Measurements from ENCODE around the gene SH2D2A.

Gene SH2D2A

DNA sequence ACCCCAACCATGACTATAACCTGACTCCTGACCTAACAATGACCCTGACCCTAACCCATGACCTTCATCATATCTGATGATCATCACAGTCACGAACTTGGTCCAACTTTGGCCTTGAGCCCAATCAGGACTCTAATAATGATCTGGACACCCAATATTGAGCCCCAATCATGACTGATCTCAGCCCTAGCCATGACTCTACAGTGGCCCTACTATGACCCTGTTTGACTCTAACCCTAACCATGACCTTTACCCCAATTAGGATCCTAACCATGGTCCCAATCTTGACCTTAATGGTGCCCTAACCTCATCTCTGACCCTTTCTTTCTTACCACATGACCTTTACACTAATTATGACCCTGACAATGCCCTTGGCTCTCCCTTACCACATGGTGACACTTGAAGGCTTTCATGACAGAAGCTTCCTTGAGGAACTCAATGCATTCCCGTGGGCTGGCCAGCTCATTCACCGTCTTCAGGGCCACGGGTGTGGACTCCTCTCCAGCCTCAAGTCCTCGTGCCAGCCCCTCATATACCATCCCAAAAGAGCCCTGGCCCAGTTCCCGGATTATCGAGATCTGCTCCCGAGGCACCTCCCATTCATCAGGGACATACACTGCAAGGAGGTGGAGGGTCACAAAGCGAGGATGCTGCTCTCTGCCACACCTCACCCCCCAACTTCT lies 26.1 kb upstream of the SH2D2A start:
- Mint-ChIP-seq H3K36me3 (no peaks in the 10 kb centered on the region), H3K4me1 (peaks cover 4% of the 10 kb centered on the region), H3K27ac (no peak overlapping the region), H3K4me3 (no peak overlapping the region), H3K27me3 (peaks cover 33% of the 10 kb centered on the region), H3K9me3 (no peaks in the 10 kb centered on the region)
- ATAC-seq (ENCODE audit: low read depth) (no peak), DNase-seq (ENCODE audit: low spot score in 2 of 2) (no peak)

DNA sequence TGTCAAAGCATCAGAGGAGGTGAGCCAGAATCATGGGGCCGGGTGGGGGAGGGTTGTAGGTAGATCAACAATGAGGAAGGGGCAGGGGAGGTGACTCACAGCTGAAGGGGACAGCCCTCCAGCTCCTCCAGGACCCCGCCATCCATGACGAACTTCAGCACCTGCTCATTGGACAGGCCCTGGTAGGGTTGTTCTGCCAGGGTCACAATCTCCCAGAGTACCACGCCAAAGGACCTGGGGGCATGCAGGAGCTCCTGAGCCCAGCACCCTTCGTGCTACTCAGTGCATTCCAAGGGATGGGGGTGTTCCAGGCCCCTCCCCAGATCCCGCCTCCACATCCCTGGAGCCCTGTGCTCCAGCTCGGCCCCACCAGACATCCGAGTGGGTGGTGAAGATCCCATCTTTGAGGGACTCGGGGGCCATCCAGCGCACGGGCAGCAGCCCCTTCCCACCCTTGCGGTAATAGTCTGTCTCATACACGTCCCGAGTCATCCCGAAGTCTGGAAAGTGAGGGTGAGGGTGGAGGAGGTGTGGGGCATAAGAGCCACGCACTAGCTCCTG lies 24.7 kb upstream of the SH2D2A start:
- Mint-ChIP-seq H3K4me3 (no peak overlapping the region), H3K27me3 (peaks cover 36% of the 10 kb centered on the region), H3K27ac (no peak overlapping the region), H3K9me3 (no peaks in the 10 kb centered on the region), H3K36me3 (no peaks in the 10 kb centered on the region), H3K4me1 (peaks cover 4% of the 10 kb centered on the region)
- no peak for DNase-seq (ENCODE audit: low spot score in 2 of 2)
- ATAC-seq (ENCODE audit: low read depth) = no peak

DNA sequence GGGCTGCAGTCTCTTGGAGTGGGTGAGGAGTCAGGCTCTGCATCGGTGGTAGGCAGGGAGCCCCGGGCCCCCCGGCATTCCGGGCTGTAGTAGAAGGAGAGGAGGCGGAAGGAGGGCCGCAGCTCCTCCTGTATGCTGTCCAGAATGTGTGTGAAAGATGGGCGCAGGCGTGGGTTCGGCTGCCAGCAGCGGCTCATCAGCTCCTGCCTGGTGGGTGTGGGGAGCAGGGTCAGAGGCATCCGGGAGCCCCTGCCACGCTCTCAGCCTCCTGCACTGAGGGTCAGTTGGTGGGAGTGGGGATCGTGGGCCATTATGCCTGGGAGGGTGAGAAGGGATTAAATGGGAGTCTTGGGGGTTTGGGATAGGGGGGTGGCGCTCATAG lies 24.2 kb upstream of the SH2D2A start:
- Mint-ChIP-seq H3K4me3 (no peak overlapping the region), H3K9me3 (no peaks in the 10 kb centered on the region), H3K36me3 (no peaks in the 10 kb centered on the region), H3K27ac (no peak overlapping the region), H3K27me3 (peaks cover 35% of the 10 kb centered on the region), H3K4me1 (peaks cover 4% of the 10 kb centered on the region)
- ATAC-seq (ENCODE audit: low read depth) = no peak
- no peak for DNase-seq (ENCODE audit: low spot score in 2 of 2)

DNA sequence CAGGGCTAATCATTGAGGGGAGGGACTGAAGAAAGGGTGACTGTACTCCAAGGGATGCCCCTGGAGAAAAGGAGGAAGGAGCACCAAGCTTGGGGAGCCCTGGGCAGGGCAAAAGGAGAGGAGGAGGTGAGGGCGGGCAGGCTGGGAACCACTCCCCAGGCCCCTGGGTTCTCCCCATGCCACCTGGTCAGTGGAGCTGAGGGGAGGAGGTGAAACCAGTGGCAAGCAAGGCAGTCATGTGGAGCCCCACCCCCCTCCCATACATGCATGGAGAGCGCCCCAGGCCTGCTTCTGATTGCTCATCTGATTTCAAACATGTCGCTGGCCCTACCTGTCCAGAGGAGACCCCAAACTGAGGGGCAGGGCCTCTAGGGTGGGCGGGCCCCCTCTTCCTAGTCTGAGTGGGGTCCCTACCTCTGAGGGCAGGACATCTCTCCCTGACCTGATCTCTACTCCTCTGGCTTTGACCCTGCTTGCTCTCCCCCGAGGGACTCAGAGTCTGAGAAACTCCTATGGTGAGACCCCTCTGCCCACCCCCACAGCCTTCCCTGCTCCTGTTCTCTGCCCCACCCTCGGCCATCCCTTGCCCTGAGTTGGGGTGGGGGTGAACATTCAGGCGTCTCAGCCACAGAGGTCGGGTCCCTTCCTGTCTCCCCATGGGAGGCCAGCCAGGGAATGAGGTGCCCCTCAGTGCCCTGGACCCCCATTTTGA lies 23.7 kb upstream of the SH2D2A start:
- Mint-ChIP-seq H3K4me1 (peaks cover 4% of the 10 kb centered on the region), H3K9me3 (no peaks in the 10 kb centered on the region), H3K4me3 (no peak overlapping the region), H3K27ac (no peak overlapping the region), H3K27me3 (peaks cover 35% of the 10 kb centered on the region), H3K36me3 (no peaks in the 10 kb centered on the region)
- no peak for ATAC-seq (ENCODE audit: low read depth)
- no peak for DNase-seq (ENCODE audit: low spot score in 2 of 2)

DNA sequence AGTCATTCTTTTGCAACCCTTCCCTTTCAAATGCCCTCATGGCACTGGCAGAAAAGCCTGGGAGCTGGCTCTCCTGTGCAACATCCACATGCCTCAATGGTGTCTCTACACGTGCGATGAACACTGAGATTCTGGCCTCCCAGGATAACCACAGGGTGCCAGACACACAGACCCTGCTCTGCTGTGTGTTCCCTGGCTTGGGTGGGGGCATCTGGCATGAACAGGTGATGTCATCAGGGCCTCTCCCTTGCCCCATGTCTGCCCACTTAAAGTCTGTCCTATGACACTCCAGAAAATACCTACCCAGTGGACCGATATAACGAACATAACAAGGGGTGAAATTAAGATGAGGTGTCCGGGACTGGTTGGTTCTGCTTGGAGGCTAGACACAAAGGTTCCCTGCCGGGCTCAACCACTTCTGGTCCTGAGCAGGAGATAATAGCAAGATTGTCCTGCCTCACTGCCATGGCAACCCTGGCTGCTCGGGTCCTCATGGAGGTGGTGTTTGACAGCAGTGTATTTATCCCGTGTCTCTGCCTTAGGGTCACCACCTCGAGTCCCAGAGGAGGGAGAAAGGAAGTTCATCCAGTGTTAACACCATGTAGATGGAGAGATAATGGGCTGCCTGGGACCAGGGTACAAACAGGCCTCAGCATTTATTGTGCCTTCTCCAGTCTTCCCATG lies 22.9 kb upstream of the SH2D2A start:
- H3K4me1 Mint-ChIP-seq = peaks cover 4% of the 10 kb centered on the region
- ATAC-seq (ENCODE audit: low read depth) = no peak
- H3K27ac Mint-ChIP-seq = no peak overlapping the region
- DNase-seq (ENCODE audit: low spot score in 2 of 2) = no peak
- H3K27me3 Mint-ChIP-seq = peaks cover 36% of the 10 kb centered on the region
- no peak overlapping the region for H3K4me3 Mint-ChIP-seq
- H3K36me3 Mint-ChIP-seq = no peaks in the 10 kb centered on the region
- H3K9me3 Mint-ChIP-seq = no peaks in the 10 kb centered on the region

DNA sequence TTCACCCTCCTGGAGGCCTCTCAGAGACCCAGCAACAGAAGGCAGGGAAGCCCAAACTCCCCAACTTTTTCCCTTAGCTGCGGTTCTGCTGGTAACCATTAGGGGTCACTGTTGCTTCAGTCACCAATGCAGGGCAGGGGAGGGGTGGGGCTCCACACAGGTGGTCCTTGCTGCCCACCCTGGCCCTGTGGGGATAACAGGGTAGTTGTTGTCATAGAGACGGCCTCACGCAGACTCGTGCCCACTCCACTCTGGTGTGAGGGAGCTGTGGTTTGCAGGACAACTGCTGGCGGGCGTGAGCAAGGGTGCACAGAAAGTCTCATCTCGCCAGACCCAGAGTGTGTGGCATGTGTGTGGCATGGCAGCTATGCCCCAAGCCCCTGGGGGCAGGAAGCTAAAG lies 22.3 kb upstream of the SH2D2A start:
- Mint-ChIP-seq H3K9me3 (no peaks in the 10 kb centered on the region), H3K4me3 (no peak overlapping the region), H3K4me1 (peaks cover 2% of the 10 kb centered on the region), H3K36me3 (no peaks in the 10 kb centered on the region), H3K27ac (no peak overlapping the region), H3K27me3 (peaks cover 38% of the 10 kb centered on the region)
- ATAC-seq (ENCODE audit: low read depth) (peak; percentile 48), DNase-seq (ENCODE audit: low spot score in 2 of 2) (peak; percentile 34 to 51)

GRCh38 chr1:156836892-156837291 lies 20.2 kb upstream of the SH2D2A start:
- ATAC-seq (ENCODE audit: low read depth) = no peak
- Mint-ChIP-seq H3K36me3 (no peaks in the 10 kb centered on the region), H3K4me1 (peaks cover 2% of the 10 kb centered on the region), H3K4me3 (no peak overlapping the region), H3K9me3 (no peaks in the 10 kb centered on the region), H3K27me3 (peaks cover 37% of the 10 kb centered on the region), H3K27ac (no peak overlapping the region)
- no peak for DNase-seq (ENCODE audit: low spot score in 2 of 2)

DNA sequence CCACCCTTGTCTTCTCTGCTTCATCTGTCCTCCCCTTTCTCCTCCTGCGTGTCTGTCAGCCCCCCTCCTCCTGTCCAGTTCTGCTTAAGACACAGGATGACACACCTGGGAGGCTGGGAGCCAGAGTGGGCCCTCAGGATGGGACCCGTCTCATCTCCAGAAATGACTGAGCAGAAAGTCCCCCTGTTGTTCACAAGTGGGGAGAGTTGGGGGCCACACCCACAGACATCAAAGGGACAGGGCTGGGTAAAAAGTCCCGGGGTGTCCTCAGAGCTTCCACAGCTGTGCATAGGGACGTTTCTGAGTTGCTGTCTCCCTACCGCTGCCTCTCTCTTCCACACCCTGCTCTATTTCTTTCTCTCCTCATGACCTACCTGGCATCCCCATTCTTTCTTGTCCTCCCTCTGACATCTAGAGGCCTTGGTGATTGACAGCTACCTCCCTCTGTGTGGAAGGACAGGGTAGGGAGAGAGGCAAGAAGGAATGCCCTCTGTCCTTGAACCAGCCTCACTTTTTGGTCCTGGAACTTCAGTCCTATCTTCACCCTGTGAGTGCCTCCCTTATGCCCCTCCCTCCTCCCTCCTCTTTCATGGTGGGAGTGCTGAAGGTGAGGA lies 19.5 kb upstream of the SH2D2A start:
- peaks cover 39% of the 10 kb centered on the region for H3K27me3 Mint-ChIP-seq
- no peaks in the 10 kb centered on the region for H3K9me3 Mint-ChIP-seq
- ATAC-seq (ENCODE audit: low read depth) = peak; percentile 19
- H3K27ac Mint-ChIP-seq = no peak overlapping the region
- no peaks in the 10 kb centered on the region for H3K36me3 Mint-ChIP-seq
- H3K4me1 Mint-ChIP-seq = peaks cover 2% of the 10 kb centered on the region
- DNase-seq (ENCODE audit: low spot score in 2 of 2) = no peak
- no peak overlapping the region for H3K4me3 Mint-ChIP-seq

DNA sequence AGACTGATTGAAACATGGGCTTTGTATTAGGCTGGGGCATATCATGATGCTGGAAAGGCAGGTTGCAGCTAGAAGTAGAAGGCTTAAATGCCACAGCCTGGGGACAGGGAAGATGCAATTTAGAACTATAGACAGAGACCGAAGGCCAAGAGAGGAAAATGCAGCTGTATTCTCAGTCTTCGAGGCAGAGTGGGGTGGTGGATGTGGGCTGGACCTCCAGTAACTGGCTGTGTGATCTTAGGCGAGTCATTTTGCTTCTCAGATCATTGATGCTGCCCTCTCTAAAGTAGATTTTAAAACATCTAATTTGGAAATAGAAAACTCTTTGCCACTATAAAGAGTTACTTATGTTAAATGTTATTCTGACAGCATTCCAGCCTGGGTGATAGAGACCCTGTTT lies 17.7 kb upstream of the SH2D2A start:
- DNase-seq (ENCODE audit: low spot score in 2 of 2) = no peak
- no peak for ATAC-seq (ENCODE audit: low read depth)
- Mint-ChIP-seq H3K27me3 (peaks cover 32% of the 10 kb centered on the region), H3K9me3 (no peaks in the 10 kb centered on the region), H3K4me3 (no peak overlapping the region), H3K4me1 (peaks cover 2% of the 10 kb centered on the region), H3K36me3 (no peaks in the 10 kb centered on the region), H3K27ac (no peak overlapping the region)

DNA sequence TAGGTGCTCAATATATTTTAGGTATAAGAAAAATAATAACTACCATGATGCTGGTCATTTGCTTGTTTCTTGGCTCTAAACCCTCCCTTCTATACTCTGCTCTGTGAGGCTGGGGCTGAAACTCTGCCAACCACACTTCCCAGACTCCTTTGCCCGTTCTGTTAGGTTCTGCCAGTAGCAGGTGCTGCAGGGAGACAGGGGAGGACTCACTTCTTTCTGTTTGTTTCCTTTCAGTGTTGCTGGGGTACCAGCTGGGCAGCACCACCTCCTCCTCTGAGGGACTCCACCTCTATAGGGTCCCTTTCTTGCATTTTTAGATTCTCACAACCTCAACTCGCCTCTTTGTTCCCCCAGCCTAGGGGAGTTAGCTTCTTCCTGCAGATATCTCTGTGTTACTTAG lies 17.0 kb upstream of the SH2D2A start:
- H3K27ac Mint-ChIP-seq = no peak overlapping the region
- no peaks in the 10 kb centered on the region for H3K36me3 Mint-ChIP-seq
- DNase-seq (ENCODE audit: low spot score in 2 of 2) = no peak

DNA sequence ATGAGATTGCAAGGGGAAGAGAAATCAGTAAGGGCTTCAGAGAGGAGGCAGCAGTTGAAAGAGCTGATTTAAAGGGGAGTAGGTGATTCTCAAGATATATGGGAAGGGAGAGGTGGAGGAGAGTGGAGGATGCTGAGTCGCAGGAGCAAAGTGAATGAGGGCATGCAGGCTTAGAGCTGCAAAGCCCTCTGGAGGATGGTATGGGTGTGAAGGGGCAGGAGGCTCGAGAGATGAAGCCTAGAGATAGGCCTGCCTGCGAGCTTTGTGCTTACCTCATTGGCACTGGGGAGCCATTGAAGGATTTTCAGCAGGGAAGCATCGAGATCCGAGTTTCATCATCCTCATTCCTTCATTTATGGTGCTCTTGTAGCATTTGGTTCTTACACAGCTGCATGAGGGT lies 15.8 kb upstream of the SH2D2A start:
- ATAC-seq (ENCODE audit: low read depth) = no peak
- Mint-ChIP-seq H3K27me3 (peaks cover 36% of the 10 kb centered on the region), H3K36me3 (no peaks in the 10 kb centered on the region), H3K4me3 (no peak overlapping the region), H3K9me3 (no peaks in the 10 kb centered on the region), H3K27ac (no peak overlapping the region), H3K4me1 (no peaks in the 10 kb centered on the region)
- no peak for DNase-seq (ENCODE audit: low spot score in 2 of 2)

More for the DNA sequence above, 17.0 kb upstream of the SH2D2A start:
- peaks cover 35% of the 10 kb centered on the region for H3K27me3 Mint-ChIP-seq
- no peaks in the 10 kb centered on the region for H3K9me3 Mint-ChIP-seq
- H3K4me1 Mint-ChIP-seq = peaks cover under 1% of the 10 kb centered on the region
- ATAC-seq (ENCODE audit: low read depth) = no peak
- no peak overlapping the region for H3K4me3 Mint-ChIP-seq

DNA sequence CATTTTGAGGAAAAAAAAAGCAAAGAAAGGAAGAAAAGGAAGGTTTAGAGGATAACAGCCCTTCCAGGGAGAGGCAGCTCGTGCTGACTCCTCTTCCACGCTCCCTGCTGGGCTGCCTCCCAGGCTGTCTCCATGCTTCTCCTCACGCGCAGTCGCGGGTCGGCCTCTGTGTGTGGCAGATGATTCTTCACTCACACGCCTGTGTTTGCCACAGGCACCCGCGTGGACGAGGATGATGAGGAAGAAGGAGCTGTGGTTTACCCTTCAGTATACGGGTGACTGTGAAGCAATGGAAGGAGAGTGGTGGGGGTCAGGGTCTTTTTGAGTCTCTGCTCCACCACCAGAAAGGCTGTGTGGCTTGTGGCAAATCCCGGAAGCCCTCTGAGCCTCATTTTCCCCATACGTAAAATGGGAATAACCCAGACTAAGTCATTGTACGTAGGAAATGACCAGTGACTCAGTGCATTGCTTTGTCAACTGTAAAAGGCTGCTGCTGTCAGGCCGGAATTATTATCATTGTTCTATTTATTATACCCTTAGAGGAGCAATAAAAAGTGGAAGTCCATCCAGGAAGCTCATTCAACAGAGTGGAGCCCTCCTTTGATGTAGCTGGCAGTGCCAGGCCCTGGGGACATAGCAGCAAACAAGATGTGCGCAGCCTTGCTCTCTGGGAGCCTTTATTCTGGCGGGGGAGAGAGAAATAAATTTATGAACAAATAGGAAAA lies 11.9 kb upstream of the SH2D2A start:
- no peaks in the 10 kb centered on the region for H3K9me3 Mint-ChIP-seq
- no peak overlapping the region for H3K27ac Mint-ChIP-seq
- no peaks in the 10 kb centered on the region for H3K4me1 Mint-ChIP-seq
- DNase-seq (ENCODE audit: low spot score in 2 of 2) = no peak
- no peak overlapping the region for H3K4me3 Mint-ChIP-seq
- H3K36me3 Mint-ChIP-seq = no peaks in the 10 kb centered on the region
- no peak for ATAC-seq (ENCODE audit: low read depth)
- peaks cover 18% of the 10 kb centered on the region for H3K27me3 Mint-ChIP-seq

GRCh38 chr1:156826630-156827029 lies 10.0 kb upstream of the SH2D2A start:
- DNase-seq (ENCODE audit: low spot score in 2 of 2) = no peak
- H3K27me3 Mint-ChIP-seq = peaks cover 13% of the 10 kb centered on the region
- no peak overlapping the region for H3K27ac Mint-ChIP-seq

More at GRCh38 chr1:156826630-156827029, 10.0 kb upstream of the SH2D2A start:
- no peak for ATAC-seq (ENCODE audit: low read depth)
- Mint-ChIP-seq H3K4me1 (no peaks in the 10 kb centered on the region), H3K36me3 (no peaks in the 10 kb centered on the region), H3K4me3 (no peak overlapping the region), H3K9me3 (no peaks in the 10 kb centered on the region)
